K562 (cell line): Measurements from ENCODE around the gene NIPBL. TPM values are rescaled to one million over a fixed set of nuclear protein-coding genes. Genes with fewer than 3 reads are reported as not detected.

ENCODE experiments used
- BRF2 ChIP-seq: IDR thresholded peaks from 3 replicates; pipeline ENCODE4 v1.6.1; 2011; ENCODE audit warnings: borderline replicate concordance, mild to moderate bottlenecking; ENCODE audit not compliant: insufficient read length, insufficient read depth
- CHD2 ChIP-seq: IDR thresholded peaks from 2 replicates; pipeline ENCODE4 v1.6.1; 2011; ENCODE audit warnings: low read depth, low read length
- IRF9 ChIP-seq: fragments of 450-650 bp; IDR thresholded peaks from 2 replicates; pipeline ENCODE4 v1.6.1; 2016; ENCODE audit warnings: missing biosample characterization, missing genetic modification characterization
- PRPF4 ChIP-seq: fragments of 200-400 bp; formaldehyde crosslinking; IDR thresholded peaks from one replicate; pipeline ENCODE4 v1.6.1; 2017; ENCODE audit warnings: low read length, low read depth, mild to moderate bottlenecking; ENCODE audit not compliant: insufficient read depth, poor library complexity, severe bottlenecking
- RNF2 ChIP-seq: sonication (generic); IDR thresholded peaks from 2 replicates; pipeline ENCODE4 v1.6.1; 2016
- TSHZ1 ChIP-seq: fragments of 250-450 bp; sonication (Bioruptor Pico); IDR thresholded peaks from 2 replicates; pipeline ENCODE4 v1.4.0; 2020; ENCODE audit warnings: mild to moderate bottlenecking, moderate library complexity
- ZSCAN32 ChIP-seq: fragments of 450-650 bp; formaldehyde crosslinking; IDR thresholded peaks from 2 replicates; pipeline ENCODE4 v1.4.0; 2020; ENCODE audit warnings: mild to moderate bottlenecking, moderate library complexity
- polyA plus RNA-seq, 8 experiments: library from polyadenylated mRNA; depleted of rRNA in 4 of 8; stranded (reverse) in 5 of 8; unstranded in 3 of 8; fragments of >200 nt; fragmentation: Nextera tagmentation in 2 of 8; fragmentation: Illumina TruSeq in 1 of 8; extraction: Ambion mirVana in 2 of 8; extraction: Trizol in 1 of 8; gene quantifications; 2 replicates each; pipeline versions ENCODE4 v1.2.1 to v1.2.3, GENCODE V29; 2011 to 2014; ENCODE audit warnings: inconsistent platforms in 1 of 8, missing spikeins in 1 of 8
- total RNA-seq, 7 experiments: library from RNA; depleted of rRNA in 6 of 7; stranded (reverse); fragments of >200 nt in 6 of 7; fragmentation: Illumina TruSeq in 2 of 7; extraction: Trizol in 2 of 7; gene quantifications; 2 replicates each; pipeline versions ENCODE4 v1.2.1 to v1.2.3, GENCODE V29; 2011 to 2021; ENCODE audit warnings: low replicate concordance in 1 of 7

NIPBL gene
- total and polyA plus RNA-seq, 9 of the 15 experiments (the other 6 are each of a cell fraction or from before 2014, with no cell fraction given): 12.9 to 56.7 (median 38.9) TPM

GRCh38 chr5:36998578-36998977 lies 122.0 kb downstream of the NIPBL start (continued):
- TF ChIP-seq TSHZ1: no peak
- TF ChIP-seq ZSCAN32 (CRISPR knock-in tag): no peak
- TF ChIP-seq CHD2: no peak
- no peak for TF ChIP-seq PRPF4
- TF ChIP-seq BRF2: no peak
- no peak for TF ChIP-seq IRF9 (tag)
- TF ChIP-seq RNF2: no peak
- TF ChIP-seq, all 486 proteins: peak for 0
